Tibial nerve (tissue), 4 donors: ENCODE measurements around the gene OXCT1. TPM values are rescaled to one million over a fixed set of nuclear protein-coding genes. Genes with fewer than 3 reads are reported as not detected.

Experiments used
- DNase-seq, 2 donors: peaks; one replicate each; pipeline ENCODE4 v3.0.0-alpha.2; 2019; ENCODE audit warnings: low spot score in 2 of 2
- H3K27ac ChIP-seq, 4 donors: fragments of 200-600 bp; sonication (generic) in 3 of 4; one replicate each; pipeline ENCODE4 v1.5.1; 2017 to 2019; ENCODE audit warnings: mild to moderate bottlenecking in 1 of 4
- H3K27me3 ChIP-seq, 2 donors: fragments of 200-600 bp; sonication (generic) in 1 of 2; one replicate each; pipeline versions ENCODE4 v1.5.1 to v1.6.0; 2017 to 2019
- H3K36me3 ChIP-seq, 3 donors: fragments of 200-600 bp; sonication (generic); one replicate each; pipeline ENCODE4 v1.5.1; 2018 to 2019
- H3K4me1 ChIP-seq, 4 donors: fragments of 200-600 bp; sonication (generic) in 3 of 4; one replicate each; pipeline ENCODE4 v1.5.1; 2017 to 2019
- H3K4me3 ChIP-seq, 4 donors: fragments of 200-600 bp; sonication (generic) in 3 of 4; one replicate each; pipeline ENCODE4 v1.5.1; 2017 to 2019; ENCODE audit warnings: mild to moderate bottlenecking in 1 of 4, moderate library complexity in 1 of 4
- H3K9me3 ChIP-seq, 4 donors: fragments of 200-600 bp; sonication (generic) in 3 of 4; one replicate each; pipeline ENCODE4 v1.5.1; 2017 to 2019
- EP300 ChIP-seq, 2 donors: sonication (generic); formaldehyde crosslinking; IDR thresholded peaks; one replicate each; pipeline ENCODE4 v1.6.1; 2017; ENCODE audit warnings: antibody characterized with exemption in 2 of 2, mild to moderate bottlenecking in 1 of 2
- POLR2A ChIP-seq, 2 donors: fragments of 450-650 bp; IDR thresholded peaks; one replicate each; pipeline ENCODE4 v1.6.1; 2017; ENCODE audit warnings: antibody characterized with exemption in 2 of 2, mild to moderate bottlenecking in 2 of 2, moderate library complexity in 2 of 2
- WGBS, 2 donors: methylation state at CpG; one replicate each; pipeline ENCODE4 v1.1.5; 2018; 5-methylcytosine and 5-hydroxymethylcytosine counted together
- total RNA-seq, 4 donors: library from RNA; depleted of rRNA; stranded (reverse); fragments of >200 nt; gene quantifications; one replicate each; pipeline ENCODE4 v1.1.0, GENCODE V29; 2016
- TF ChIP-seq, protein P1 (sequence below), 5 experiments: fragments of 200-600 bp in 3 of 5; fragments of 450-650 bp in 2 of 5; sonication (generic) in 3 of 5; IDR thresholded peaks; one replicate each; pipeline ENCODE4 v1.5.1; 2016 to 2019; ENCODE audit warnings: antibody characterized with exemption in 5 of 5, mild to moderate bottlenecking in 3 of 5, moderate library complexity in 2 of 5

OXCT1 gene
- total RNA-seq, 4 donors from 2014 or later = 20.4 to 41.2 (median 26.0) TPM

DNA sequence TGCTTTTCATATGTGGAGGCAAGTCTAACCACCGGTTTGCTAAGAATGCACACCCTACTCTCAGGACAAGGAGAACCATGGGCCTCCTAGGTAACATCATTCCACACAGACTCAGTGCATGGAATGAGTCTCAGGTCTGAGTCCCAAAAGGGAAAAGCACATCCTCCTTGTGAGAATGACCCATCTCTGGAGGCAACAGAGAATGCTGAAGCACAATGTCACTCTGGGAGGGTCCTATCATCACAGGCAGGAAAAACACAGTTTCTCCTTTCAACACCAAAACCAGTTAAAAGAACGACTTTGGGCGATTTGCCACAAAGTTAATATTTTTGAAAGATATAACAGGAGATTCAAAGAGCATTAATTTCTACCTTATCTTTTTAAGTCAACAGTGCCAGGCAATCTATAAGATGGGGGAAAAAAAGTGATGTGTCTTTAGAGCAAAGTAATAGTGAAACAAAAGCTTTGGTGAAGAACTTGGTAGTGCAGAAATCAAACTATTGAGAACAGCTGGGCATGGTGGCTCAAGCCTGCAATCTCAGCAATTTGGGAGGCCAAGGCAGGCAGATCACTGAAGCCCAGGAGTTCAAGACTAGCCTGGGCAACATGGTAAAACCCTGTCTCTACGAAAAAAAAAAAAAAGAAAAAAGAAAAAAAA, 97.3 kb downstream of the OXCT1 start:
- DNase-seq = no peak
- no peaks in the 10 kb centered on the region for H3K27me3 ChIP-seq
- peaks cover 0 to 3% (median 0%) of the 10 kb centered on the region in 3 donors for H3K36me3 ChIP-seq
- no peak overlapping the region for H3K4me3 ChIP-seq
- H3K9me3 ChIP-seq = no peaks in the 10 kb centered on the region
- 87 to 94% methylated on average over 4 of the region's 4 CpGs for WGBS, 2 donors
- H3K27ac ChIP-seq = no peak overlapping the region
- TF ChIP-seq POLR2A (IDR thresholded peaks at IDR 0.05) (no peak), EP300 (IDR thresholded peaks at IDR 0.05) (no peak)
- TF ChIP-seq, protein P1, sequence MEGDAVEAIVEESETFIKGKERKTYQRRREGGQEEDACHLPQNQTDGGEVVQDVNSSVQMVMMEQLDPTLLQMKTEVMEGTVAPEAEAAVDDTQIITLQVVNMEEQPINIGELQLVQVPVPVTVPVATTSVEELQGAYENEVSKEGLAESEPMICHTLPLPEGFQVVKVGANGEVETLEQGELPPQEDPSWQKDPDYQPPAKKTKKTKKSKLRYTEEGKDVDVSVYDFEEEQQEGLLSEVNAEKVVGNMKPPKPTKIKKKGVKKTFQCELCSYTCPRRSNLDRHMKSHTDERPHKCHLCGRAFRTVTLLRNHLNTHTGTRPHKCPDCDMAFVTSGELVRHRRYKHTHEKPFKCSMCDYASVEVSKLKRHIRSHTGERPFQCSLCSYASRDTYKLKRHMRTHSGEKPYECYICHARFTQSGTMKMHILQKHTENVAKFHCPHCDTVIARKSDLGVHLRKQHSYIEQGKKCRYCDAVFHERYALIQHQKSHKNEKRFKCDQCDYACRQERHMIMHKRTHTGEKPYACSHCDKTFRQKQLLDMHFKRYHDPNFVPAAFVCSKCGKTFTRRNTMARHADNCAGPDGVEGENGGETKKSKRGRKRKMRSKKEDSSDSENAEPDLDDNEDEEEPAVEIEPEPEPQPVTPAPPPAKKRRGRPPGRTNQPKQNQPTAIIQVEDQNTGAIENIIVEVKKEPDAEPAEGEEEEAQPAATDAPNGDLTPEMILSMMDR (IDR thresholded peaks at IDR 0.05) = no peak
- H3K4me1 ChIP-seq = peaks cover 0 to 22% (median 0%) of the 10 kb centered on the region in 4 donors

DNA sequence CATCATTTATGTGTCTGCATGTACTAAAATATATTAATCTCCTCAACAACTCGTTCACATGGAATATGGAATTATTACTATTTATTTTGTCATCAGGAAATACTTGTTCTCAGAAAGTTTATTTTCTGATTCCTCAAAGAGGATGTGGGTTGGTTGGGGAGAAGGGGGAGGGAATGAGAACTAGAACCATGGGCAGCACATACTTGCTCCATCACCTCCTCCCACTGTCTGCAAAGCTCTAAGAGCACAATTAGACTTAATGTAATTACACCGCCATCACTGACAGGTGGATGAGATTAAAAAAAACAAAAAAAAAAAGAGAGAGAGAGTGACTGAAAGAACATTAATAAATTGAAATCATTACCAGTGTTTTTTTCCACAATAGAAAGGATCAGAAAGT, 98.2 kb downstream of the OXCT1 start:
- TF ChIP-seq POLR2A (IDR thresholded peaks at IDR 0.05) = no peak
- TF ChIP-seq EP300 (IDR thresholded peaks at IDR 0.05) = no peak
- TF ChIP-seq, protein P1 (IDR thresholded peaks at IDR 0.05) = no peak
- peaks cover 0 to 3% (median 0%) of the 10 kb centered on the region in 3 donors for H3K36me3 ChIP-seq
- H3K27ac ChIP-seq = no peak overlapping the region
- H3K27me3 ChIP-seq = no peaks in the 10 kb centered on the region
- whole genome bisulfite sequencing, 2 donors = 78 to 90% methylated on average over 2 of the region's 2 CpGs
- peaks cover 0 to 18% (median 0%) of the 10 kb centered on the region in 4 donors for H3K4me1 ChIP-seq
- DNase-seq = no peak
- no peak overlapping the region for H3K4me3 ChIP-seq
- no peaks in the 10 kb centered on the region for H3K9me3 ChIP-seq

DNA sequence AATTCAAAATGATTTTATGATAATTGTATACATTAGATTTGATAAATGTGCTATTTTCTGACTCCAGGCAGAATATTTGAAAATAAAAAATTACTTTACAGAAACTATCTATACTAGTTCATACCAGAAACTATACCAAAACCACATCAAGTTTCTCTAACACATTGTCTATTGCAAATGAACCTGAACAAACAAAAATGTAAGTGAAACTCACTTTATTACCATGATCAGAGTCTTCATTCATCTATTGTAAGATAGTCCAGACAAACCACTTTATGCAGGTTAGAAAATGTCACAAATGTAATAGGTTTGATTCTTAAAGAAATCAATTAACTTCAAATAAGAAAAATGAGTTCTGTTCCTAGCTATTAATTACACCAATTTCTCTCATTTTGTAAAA, 99.4 kb downstream of the OXCT1 start:
- H3K4me1 ChIP-seq = peaks cover 0 to 5% (median 0%) of the 10 kb centered on the region in 4 donors
- H3K36me3 ChIP-seq = peaks cover 0 to 3% (median 0%) of the 10 kb centered on the region in 3 donors
- no peaks in the 10 kb centered on the region for H3K9me3 ChIP-seq
- DNase-seq = no peak
- TF ChIP-seq POLR2A (IDR thresholded peaks at IDR 0.05) (no peak), EP300 (IDR thresholded peaks at IDR 0.05) (no peak)
- TF ChIP-seq, protein P1 (IDR thresholded peaks at IDR 0.05) = no peak
- no peak overlapping the region for H3K27ac ChIP-seq
- H3K4me3 ChIP-seq = no peak overlapping the region
- no peaks in the 10 kb centered on the region for H3K27me3 ChIP-seq

DNA sequence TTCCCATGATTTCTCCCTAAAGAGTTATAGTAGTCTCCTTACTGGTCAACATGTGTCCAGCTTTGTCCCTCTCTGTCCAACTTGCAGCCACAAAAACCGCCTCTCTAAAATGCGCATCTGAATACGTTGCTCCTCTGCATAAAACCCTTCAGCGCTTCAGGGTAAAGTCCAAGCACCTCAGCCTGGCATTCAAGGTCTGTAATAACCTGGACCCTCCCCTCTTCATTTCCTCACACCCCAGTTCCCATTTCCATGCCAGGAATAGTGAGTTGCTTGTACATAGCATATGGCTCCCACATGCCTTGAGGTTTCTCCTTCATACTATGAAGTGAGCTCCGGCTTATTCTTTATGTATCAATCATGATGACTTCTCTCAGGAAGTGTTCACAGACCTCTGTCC, 101.5 kb downstream of the OXCT1 start:
- peaks cover 0 to 8% (median 0%) of the 10 kb centered on the region in 4 donors for H3K4me1 ChIP-seq
- no peaks in the 10 kb centered on the region for H3K27me3 ChIP-seq
- WGBS, 2 donors = 97 to 98% methylated on average over 5 of the region's 5 CpGs
- H3K27ac ChIP-seq = no peak overlapping the region
- DNase-seq = no peak
- TF ChIP-seq, protein P1 (IDR thresholded peaks at IDR 0.05) = no peak
- TF ChIP-seq EP300 (IDR thresholded peaks at IDR 0.05) (no peak), POLR2A (IDR thresholded peaks at IDR 0.05) (no peak)
- H3K4me3 ChIP-seq = no peak overlapping the region
- H3K9me3 ChIP-seq = no peaks in the 10 kb centered on the region
- peaks cover 0 to 3% (median 0%) of the 10 kb centered on the region in 3 donors for H3K36me3 ChIP-seq

DNA sequence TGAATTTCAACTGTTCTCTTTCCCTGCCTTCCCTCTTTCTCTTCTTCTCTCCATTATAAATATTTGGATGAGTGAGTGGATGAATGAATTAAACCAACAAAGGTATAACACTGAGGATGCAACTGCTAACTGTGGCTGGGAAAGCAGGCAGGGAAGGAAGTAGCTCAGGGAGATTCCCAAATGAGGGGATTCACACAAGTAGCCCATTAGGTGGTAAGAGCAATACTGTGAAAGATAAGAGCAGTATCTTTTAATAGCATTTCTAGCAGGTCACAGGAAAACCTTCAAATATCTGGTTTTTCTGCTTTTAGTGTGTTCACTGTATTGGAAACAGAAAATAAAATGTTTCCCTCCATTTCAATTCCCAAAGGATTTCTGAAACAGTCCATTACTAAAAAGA, 105.6 kb downstream of the OXCT1 start:
- H3K9me3 ChIP-seq = no peaks in the 10 kb centered on the region
- H3K27me3 ChIP-seq = no peaks in the 10 kb centered on the region
- H3K4me3 ChIP-seq = no peak overlapping the region
- peaks cover 0 to 31% (median 7%) of the 10 kb centered on the region in 4 donors for H3K4me1 ChIP-seq
- no peak for TF ChIP-seq EP300 (IDR thresholded peaks at IDR 0.05)
- TF ChIP-seq, protein P1 (IDR thresholded peaks at IDR 0.05) = no peak
- no peak for TF ChIP-seq POLR2A (IDR thresholded peaks at IDR 0.05)
- no peak for DNase-seq
- peaks cover 0 to 3% (median 0%) of the 10 kb centered on the region in 3 donors for H3K36me3 ChIP-seq
- no peak overlapping the region for H3K27ac ChIP-seq
